ENCODE data around the gene IFNL1.

IFNL1 gene

GRCh38 chr19:39296055-39296645 lies at the start of gene IFNL1:
Gene IFNL1, plus strand, starts transcription at chr19:39296407. Its CDS starts 15 bp downstream, at chr19:39296422.
- H3K4me3 Mint-ChIP-seq: no peak within 1 kb of the TSS
- H3K27ac Mint-ChIP-seq: no peak within 1 kb of the TSS
- DNase-seq: no peak
- peaks cover 1% of the 10 kb centered on the region for H3K27me3 Mint-ChIP-seq
- peaks cover 19% of the 10 kb centered on the region for H3K4me1 Mint-ChIP-seq
- H3K9me3 Mint-ChIP-seq: no peaks in the 10 kb centered on the region
- H3K36me3 Mint-ChIP-seq (ENCODE audit: low read depth): no peaks in the 10 kb centered on the region
- ATAC-seq: no peak

- H3K9me3 Mint-ChIP-seq: no peaks in the 10 kb centered on the region
- no peaks in the 10 kb centered on the region for H3K36me3 Mint-ChIP-seq (ENCODE audit: low read depth)
- no peak overlapping the region for H3K27ac Mint-ChIP-seq
- DNase-seq (peak; percentile 26), ATAC-seq (peak; percentile 31)
- H3K27me3 Mint-ChIP-seq: peaks cover 7% of the 10 kb centered on the region
- no peak overlapping the region for H3K4me3 Mint-ChIP-seq
- no peaks in the 10 kb centered on the region for H3K4me1 Mint-ChIP-seq
Observed at GRCh38 chr19:39246951-39247669, 49.1 kb upstream of the IFNL1 start.

- Mint-ChIP-seq H3K4me1 (no peaks in the 10 kb centered on the region), H3K27me3 (peaks cover 7% of the 10 kb centered on the region), H3K36me3 (ENCODE audit: low read depth) (no peaks in the 10 kb centered on the region), H3K27ac (no peak overlapping the region), H3K4me3 (no peak overlapping the region), H3K9me3 (no peaks in the 10 kb centered on the region)
- ATAC-seq (peak; percentile 35), DNase-seq (no peak)
Observed at GRCh38 chr19:39247701-39248664, 48.2 kb upstream of the IFNL1 start.

- Mint-ChIP-seq H3K27me3 (peaks cover 7% of the 10 kb centered on the region), H3K4me1 (no peaks in the 10 kb centered on the region), H3K27ac (no peak within 1 kb of the TSS), H3K36me3 (ENCODE audit: low read depth) (no peaks in the 10 kb centered on the region), H3K4me3 (no peak within 1 kb of the TSS), H3K9me3 (no peaks in the 10 kb centered on the region)
- DNase-seq (no peak), ATAC-seq (no peak)
Observed at GRCh38 chr19:39248806-39249205, 47.4 kb upstream of the IFNL1 start, which contains the start of gene IFNL4. Gene IFNL4, minus strand, starts transcription at chr19:39248856.

GRCh38 chr19:39251081-39251480 lies 45.1 kb upstream of the IFNL1 start:
- H3K9me3 Mint-ChIP-seq: no peaks in the 10 kb centered on the region
- no peak overlapping the region for H3K4me3 Mint-ChIP-seq
- H3K36me3 Mint-ChIP-seq (ENCODE audit: low read depth): no peaks in the 10 kb centered on the region
- ATAC-seq (no peak), DNase-seq (no peak)
- peaks cover 7% of the 10 kb centered on the region for H3K27me3 Mint-ChIP-seq
- no peak overlapping the region for H3K27ac Mint-ChIP-seq
- no peaks in the 10 kb centered on the region for H3K4me1 Mint-ChIP-seq

- no peak overlapping the region for H3K4me3 Mint-ChIP-seq
- no peak overlapping the region for H3K27ac Mint-ChIP-seq
- H3K4me1 Mint-ChIP-seq: no peaks in the 10 kb centered on the region
- no peak for ATAC-seq
- H3K36me3 Mint-ChIP-seq (ENCODE audit: low read depth): no peaks in the 10 kb centered on the region
- H3K9me3 Mint-ChIP-seq: no peaks in the 10 kb centered on the region
- peaks cover 7% of the 10 kb centered on the region for H3K27me3 Mint-ChIP-seq
- no peak for DNase-seq
Observed at GRCh38 chr19:39251846-39252245, 44.4 kb upstream of the IFNL1 start.

- Mint-ChIP-seq H3K9me3 (no peaks in the 10 kb centered on the region), H3K4me1 (no peaks in the 10 kb centered on the region), H3K36me3 (ENCODE audit: low read depth) (no peaks in the 10 kb centered on the region), H3K4me3 (no peak overlapping the region), H3K27me3 (peaks cover 2% of the 10 kb centered on the region), H3K27ac (no peak overlapping the region)
- DNase-seq (no peak), ATAC-seq (no peak)
Observed at GRCh38 chr19:39252458-39252857, 43.7 kb upstream of the IFNL1 start.

- Mint-ChIP-seq H3K4me3 (no peak overlapping the region), H3K27ac (no peak overlapping the region), H3K4me1 (peaks cover 7% of the 10 kb centered on the region), H3K27me3 (peaks cover 2% of the 10 kb centered on the region), H3K9me3 (no peaks in the 10 kb centered on the region), H3K36me3 (ENCODE audit: low read depth) (no peaks in the 10 kb centered on the region)
- ATAC-seq: no peak
- no peak for DNase-seq
Observed at GRCh38 chr19:39253374-39254149, 42.6 kb upstream of the IFNL1 start.

- DNase-seq (no peak), ATAC-seq (no peak)
- Mint-ChIP-seq H3K36me3 (ENCODE audit: low read depth) (no peaks in the 10 kb centered on the region), H3K4me3 (no peak overlapping the region), H3K9me3 (no peaks in the 10 kb centered on the region), H3K27me3 (no peaks in the 10 kb centered on the region), H3K27ac (no peak overlapping the region), H3K4me1 (peaks cover 7% of the 10 kb centered on the region)
Observed at GRCh38 chr19:39254531-39255345, 41.5 kb upstream of the IFNL1 start.

- ATAC-seq: no peak
- Mint-ChIP-seq H3K36me3 (ENCODE audit: low read depth) (no peaks in the 10 kb centered on the region), H3K27me3 (peaks cover 11% of the 10 kb centered on the region), H3K4me3 (no peak overlapping the region), H3K4me1 (peaks cover 7% of the 10 kb centered on the region), H3K27ac (no peak overlapping the region), H3K9me3 (no peaks in the 10 kb centered on the region)
- DNase-seq: no peak
Observed at GRCh38 chr19:39257227-39257626, 39.0 kb upstream of the IFNL1 start.

- no peak overlapping the region for H3K27ac Mint-ChIP-seq
- ATAC-seq (no peak), DNase-seq (no peak)
- no peaks in the 10 kb centered on the region for H3K36me3 Mint-ChIP-seq (ENCODE audit: low read depth)
- no peaks in the 10 kb centered on the region for H3K9me3 Mint-ChIP-seq
- no peak overlapping the region for H3K4me3 Mint-ChIP-seq
- peaks cover 14% of the 10 kb centered on the region for H3K4me1 Mint-ChIP-seq
- peaks cover 34% of the 10 kb centered on the region for H3K27me3 Mint-ChIP-seq
Observed at GRCh38 chr19:39261704-39262103, 34.5 kb upstream of the IFNL1 start.

GRCh38 chr19:39262496-39262895 lies 33.7 kb upstream of the IFNL1 start:
- ATAC-seq (no peak), DNase-seq (no peak)
- peaks cover 14% of the 10 kb centered on the region for H3K4me1 Mint-ChIP-seq
- no peak overlapping the region for H3K27ac Mint-ChIP-seq
- H3K4me3 Mint-ChIP-seq: no peak overlapping the region
- no peaks in the 10 kb centered on the region for H3K9me3 Mint-ChIP-seq
- no peaks in the 10 kb centered on the region for H3K36me3 Mint-ChIP-seq (ENCODE audit: low read depth)
- peaks cover 34% of the 10 kb centered on the region for H3K27me3 Mint-ChIP-seq

- H3K27ac Mint-ChIP-seq: no peak overlapping the region
- H3K9me3 Mint-ChIP-seq: no peaks in the 10 kb centered on the region
- no peak overlapping the region for H3K4me3 Mint-ChIP-seq
- peaks cover 35% of the 10 kb centered on the region for H3K27me3 Mint-ChIP-seq
- no peaks in the 10 kb centered on the region for H3K36me3 Mint-ChIP-seq (ENCODE audit: low read depth)
- ATAC-seq (no peak), DNase-seq (no peak)
- peaks cover 7% of the 10 kb centered on the region for H3K4me1 Mint-ChIP-seq
Observed at GRCh38 chr19:39263912-39264305, 32.3 kb upstream of the IFNL1 start.

All from activated naive CD8-positive, alpha-beta T cell treated with anti-CD3 and anti-CD28 coated beads, Interleukin-2, amount 50 U/mL, for 24 hours (primary cell).